ENCODE measurements around the gene BDKRB2.

Gene BDKRB2

DNA sequence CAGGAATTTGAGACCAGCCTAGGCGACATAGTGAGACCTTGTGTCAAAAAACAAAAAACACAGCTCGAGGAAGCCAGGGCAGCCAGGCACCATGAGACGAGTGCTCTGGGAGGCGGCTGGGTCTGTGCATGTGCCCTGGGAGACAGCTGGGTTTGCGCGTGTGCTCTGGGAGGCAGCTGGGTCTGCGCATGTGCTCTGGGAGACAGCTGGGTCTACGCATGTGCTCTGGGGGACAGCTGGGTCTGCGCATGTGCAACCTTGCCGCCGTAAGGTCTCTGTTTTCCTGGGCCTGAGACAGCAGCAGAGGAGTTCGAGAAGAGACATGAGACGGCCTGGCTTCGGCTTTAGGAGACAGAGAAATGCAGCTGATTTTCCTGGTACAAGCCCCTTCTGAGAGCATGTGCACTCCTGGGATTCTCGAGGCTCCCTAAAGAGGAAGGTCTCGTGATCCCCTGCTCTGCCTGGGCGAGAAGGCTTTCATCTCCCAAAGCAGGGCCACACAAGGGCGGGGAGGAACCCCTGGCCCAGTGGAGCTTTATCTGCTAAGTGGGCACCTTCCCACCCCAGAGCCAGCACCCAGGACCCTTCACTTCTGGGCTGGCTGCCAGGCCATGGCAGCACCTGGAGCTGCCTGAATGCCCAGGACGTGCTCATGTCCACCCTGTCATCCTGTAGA, 47.8 kb downstream of the BDKRB2 start:
- Histone ChIP-seq H3K4me3 (no peak overlapping the region), H3K27ac (no peak overlapping the region), H3K36me3 (ENCODE audit: insufficient read depth, low read length) (no peaks in the 10 kb centered on the region), H3K9ac (ENCODE audit: insufficient read length) (no peak overlapping the region), H3K9me3 (ENCODE audit: low read depth, low read length) (no peaks in the 10 kb centered on the region)
- DNase-seq (ENCODE audit: low read depth, low spot score), result no peak
- TF ChIP-seq POLR2AphosphoS5 (IDR thresholded peaks at IDR 0.05; ENCODE audit: borderline replicate concordance, low read depth, low read length) (no peak), EZH2 (IDR thresholded peaks at IDR 0.05) (no peak), FOXP2 (optimal IDR thresholded peaks at IDR 0.05; ENCODE audit: control extremely low read depth, extremely low read length, insufficient read depth) (no peak)

GRCh38 chr14:96252999-96253539, 48.4 kb downstream of the BDKRB2 start:
- TF ChIP-seq POLR2AphosphoS5 (IDR thresholded peaks at IDR 0.05; ENCODE audit: borderline replicate concordance, low read depth, low read length), result no peak
- TF ChIP-seq EZH2 (IDR thresholded peaks at IDR 0.05), result no peak
- no peak for TF ChIP-seq FOXP2 (optimal IDR thresholded peaks at IDR 0.05; ENCODE audit: control extremely low read depth, extremely low read length, insufficient read depth)
- H3K36me3 ChIP-seq (ENCODE audit: insufficient read depth, low read length), result no peaks in the 10 kb centered on the region
- H3K9me3 ChIP-seq (ENCODE audit: low read depth, low read length), result no peaks in the 10 kb centered on the region
- no peak for DNase-seq (ENCODE audit: low read depth, low spot score)
- H3K9ac ChIP-seq (ENCODE audit: insufficient read length), result no peak overlapping the region
- no peak overlapping the region for H3K4me3 ChIP-seq
- H3K27ac ChIP-seq, result no peak overlapping the region

DNA sequence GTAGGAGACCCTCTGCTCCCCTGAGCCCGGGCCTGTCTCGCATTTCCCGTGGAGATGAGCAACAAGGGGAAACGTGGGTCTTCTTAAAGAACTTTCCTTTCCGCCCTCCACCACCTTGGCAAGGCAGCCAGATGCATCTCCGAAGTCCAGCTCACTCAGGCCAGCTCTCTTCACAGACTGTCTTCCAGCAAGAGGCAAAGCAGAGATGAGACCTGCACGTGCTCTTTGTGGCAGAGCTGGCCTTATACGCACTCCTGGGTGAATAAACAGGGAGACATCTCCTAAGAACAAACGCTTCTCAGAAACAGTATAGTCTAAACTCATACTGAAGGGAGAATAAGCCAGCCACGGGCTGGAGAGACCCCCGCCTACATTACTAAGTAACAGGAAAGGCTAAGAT, 50.0 kb downstream of the BDKRB2 start:
- TF ChIP-seq FOXP2 (optimal IDR thresholded peaks at IDR 0.05; ENCODE audit: control extremely low read depth, extremely low read length, insufficient read depth), result no peak
- Histone ChIP-seq H3K4me3 (no peak overlapping the region), H3K27ac (no peak overlapping the region), H3K9ac (ENCODE audit: insufficient read length) (no peak overlapping the region), H3K9me3 (ENCODE audit: low read depth, low read length) (peaks cover 3% of the 10 kb centered on the region; the same call in 1 of the 2 replicates), H3K36me3 (ENCODE audit: insufficient read depth, low read length) (no peaks in the 10 kb centered on the region)
- DNase-seq (ENCODE audit: low read depth, low spot score), result no peak

DNA sequence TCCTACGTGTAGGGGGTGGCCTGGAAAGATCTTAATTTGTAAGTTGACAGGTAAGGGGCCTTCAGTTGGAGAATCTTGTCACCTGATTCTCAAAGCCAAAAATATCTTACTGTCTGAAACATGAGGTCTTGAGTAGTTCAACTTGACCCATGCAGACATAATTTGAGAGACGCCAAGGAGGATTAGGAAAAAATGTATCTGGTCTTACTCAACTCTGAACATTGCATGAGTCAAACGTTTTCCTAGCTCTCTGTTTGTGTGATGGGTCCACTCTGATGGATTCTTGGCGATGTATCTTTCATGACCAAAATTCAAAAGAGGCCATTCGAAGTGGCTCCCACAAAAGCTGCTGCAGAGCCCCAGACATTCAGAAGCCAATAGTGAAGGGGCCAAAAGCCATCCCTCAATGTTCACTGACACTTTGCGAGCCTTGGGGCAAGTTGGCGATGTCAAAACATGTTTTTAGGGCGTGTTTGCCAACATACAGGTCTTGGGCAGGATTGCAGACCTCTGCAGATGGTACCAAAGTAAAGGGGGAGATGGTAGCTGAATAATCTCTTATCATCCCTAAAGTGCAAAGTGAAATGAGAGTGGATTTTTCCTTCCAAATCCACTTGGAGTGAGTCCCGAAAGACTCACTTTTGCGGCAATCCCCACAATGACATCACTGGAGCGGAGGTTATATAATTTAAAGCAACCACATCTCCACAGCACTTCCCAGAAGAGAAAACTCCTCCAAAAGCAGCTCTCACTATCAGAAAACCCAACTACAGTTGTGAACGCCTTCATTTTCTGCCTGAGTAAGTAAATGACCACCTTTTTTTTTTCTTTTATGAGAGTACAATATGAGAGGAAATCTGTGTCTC, 51.1 kb downstream of the BDKRB2 start, which contains the start of gene BDKRB1:
TSS of gene BDKRB1 (plus strand) at position 710 of the 866 bp plus-strand sequence. CDS start 7,473 bp downstream, outside the sequence.
- no peak within 1 kb of the TSS for H3K4me3 ChIP-seq
- no peak for DNase-seq (ENCODE audit: low read depth, low spot score)
- TF ChIP-seq EZH2 (IDR thresholded peaks at IDR 0.05) (no peak), POLR2AphosphoS5 (IDR thresholded peaks at IDR 0.05; ENCODE audit: borderline replicate concordance, low read depth, low read length) (no peak), FOXP2 (optimal IDR thresholded peaks at IDR 0.05; ENCODE audit: control extremely low read depth, extremely low read length, insufficient read depth) (no peak)

GRCh38 chr14:96256407-96256806, 51.8 kb downstream of the BDKRB2 start:
- no peak overlapping the region for H3K27ac ChIP-seq
- no peak overlapping the region for H3K4me3 ChIP-seq
- H3K9me3 ChIP-seq (ENCODE audit: low read depth, low read length), result peaks cover 3% of the 10 kb centered on the region; the same call in 1 of the 2 replicates
- H3K9ac ChIP-seq (ENCODE audit: insufficient read length), result no peak overlapping the region
- H3K36me3 ChIP-seq (ENCODE audit: insufficient read depth, low read length), result no peaks in the 10 kb centered on the region
- no peak for TF ChIP-seq EZH2 (IDR thresholded peaks at IDR 0.05)
- TF ChIP-seq POLR2AphosphoS5 (IDR thresholded peaks at IDR 0.05; ENCODE audit: borderline replicate concordance, low read depth, low read length), result no peak
- no peak for TF ChIP-seq FOXP2 (optimal IDR thresholded peaks at IDR 0.05; ENCODE audit: control extremely low read depth, extremely low read length, insufficient read depth)
- no peak for DNase-seq (ENCODE audit: low read depth, low spot score)

More for the DNA sequence above, 51.1 kb downstream of the BDKRB2 start, which contains the start of gene BDKRB1:
- Histone ChIP-seq H3K9ac (ENCODE audit: insufficient read length) (no peak within 1 kb of the TSS), H3K9me3 (ENCODE audit: low read depth, low read length) (peaks cover 3% of the 10 kb centered on the region; the same call in 1 of the 2 replicates), H3K36me3 (ENCODE audit: insufficient read depth, low read length) (no peaks in the 10 kb centered on the region), H3K27ac (no peak within 1 kb of the TSS)

GRCh38 chr14:96257056-96257455, 52.4 kb downstream of the BDKRB2 start:
- no peak overlapping the region for H3K9ac ChIP-seq (ENCODE audit: insufficient read length)
- H3K4me3 ChIP-seq, result no peak overlapping the region
- no peak for TF ChIP-seq FOXP2 (optimal IDR thresholded peaks at IDR 0.05; ENCODE audit: control extremely low read depth, extremely low read length, insufficient read depth)
- no peak for TF ChIP-seq POLR2AphosphoS5 (IDR thresholded peaks at IDR 0.05; ENCODE audit: borderline replicate concordance, low read depth, low read length)
- no peak for TF ChIP-seq EZH2 (IDR thresholded peaks at IDR 0.05)
- DNase-seq (ENCODE audit: low read depth, low spot score), result no peak
- no peaks in the 10 kb centered on the region for H3K36me3 ChIP-seq (ENCODE audit: insufficient read depth, low read length)
- peaks cover 3% of the 10 kb centered on the region; the same call in 1 of the 2 replicates for H3K9me3 ChIP-seq (ENCODE audit: low read depth, low read length)
- H3K27ac ChIP-seq, result no peak overlapping the region

DNA sequence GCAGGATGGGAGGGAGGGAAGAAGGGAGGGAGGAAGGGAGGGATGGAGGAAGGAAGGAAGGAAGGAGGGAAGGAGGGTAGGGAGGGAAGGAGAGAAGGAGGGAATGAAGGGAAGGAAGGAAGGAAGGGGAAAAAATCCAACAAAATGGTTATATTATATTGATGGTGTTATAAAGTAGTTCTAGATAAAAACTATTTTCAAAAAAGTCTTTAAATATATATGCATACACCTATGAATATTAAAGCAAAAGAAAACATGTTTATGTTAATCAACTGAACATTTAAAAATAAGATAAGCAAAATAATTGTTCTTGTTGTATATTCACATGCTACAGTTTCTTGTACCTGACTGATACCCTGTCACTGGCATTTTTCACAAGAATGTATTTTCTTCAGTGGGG, 53.3 kb downstream of the BDKRB2 start:
- DNase-seq (ENCODE audit: low read depth, low spot score), result no peak
- Histone ChIP-seq H3K36me3 (ENCODE audit: insufficient read depth, low read length) (no peaks in the 10 kb centered on the region), H3K4me3 (no peak overlapping the region), H3K9ac (ENCODE audit: insufficient read length) (no peak overlapping the region), H3K9me3 (ENCODE audit: low read depth, low read length) (peaks cover 3% of the 10 kb centered on the region; the same call in 1 of the 2 replicates), H3K27ac (no peak overlapping the region)
- TF ChIP-seq EZH2 (IDR thresholded peaks at IDR 0.05), result no peak
- no peak for TF ChIP-seq FOXP2 (optimal IDR thresholded peaks at IDR 0.05; ENCODE audit: control extremely low read depth, extremely low read length, insufficient read depth)
- no peak for TF ChIP-seq POLR2AphosphoS5 (IDR thresholded peaks at IDR 0.05; ENCODE audit: borderline replicate concordance, low read depth, low read length)

DNA sequence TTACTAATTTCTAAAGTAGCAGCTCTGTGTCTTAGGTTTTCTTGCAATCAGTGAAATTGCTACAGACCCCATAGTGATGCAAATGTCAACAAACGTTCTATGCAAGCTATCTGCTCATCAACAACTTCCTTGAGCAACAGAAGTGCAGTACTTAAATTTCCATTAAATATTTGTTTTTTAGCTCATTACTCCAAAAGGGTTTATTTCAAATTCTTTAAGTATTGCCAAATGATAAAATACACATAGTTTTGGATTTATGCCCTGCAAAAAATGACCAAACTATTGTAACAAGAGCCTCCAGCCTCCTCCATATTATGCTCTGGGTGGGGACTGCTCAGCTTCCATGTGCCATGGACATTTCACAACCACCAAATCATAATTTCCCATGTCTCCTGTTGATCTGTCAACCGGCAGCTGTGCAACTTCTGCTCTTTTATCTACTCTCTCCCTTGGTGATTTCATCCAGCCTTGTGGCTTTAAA, 55.7 kb downstream of the BDKRB2 start:
- Histone ChIP-seq H3K36me3 (ENCODE audit: insufficient read depth, low read length) (no peaks in the 10 kb centered on the region), H3K4me3 (no peak overlapping the region)

More for the DNA sequence above, 55.7 kb downstream of the BDKRB2 start:
- Histone ChIP-seq H3K9me3 (ENCODE audit: low read depth, low read length) (peaks cover 3% of the 10 kb centered on the region; the same call in 1 of the 2 replicates), H3K9ac (ENCODE audit: insufficient read length) (no peak overlapping the region), H3K27ac (no peak overlapping the region)
- DNase-seq (ENCODE audit: low read depth, low spot score), result no peak
- TF ChIP-seq POLR2AphosphoS5 (IDR thresholded peaks at IDR 0.05; ENCODE audit: borderline replicate concordance, low read depth, low read length) (no peak), FOXP2 (optimal IDR thresholded peaks at IDR 0.05; ENCODE audit: control extremely low read depth, extremely low read length, insufficient read depth) (no peak), EZH2 (IDR thresholded peaks at IDR 0.05) (no peak)
